Left renal pelvis (tissue), 4 donors: ENCODE measurements around the gene ARHGAP8. TPM values are rescaled to one million over a fixed set of nuclear protein-coding genes. Genes with fewer than 3 reads are reported as not detected.
"Not testable (repeated sequence)": the region's sequence is repeated elsewhere in the genome, so short reads cannot be mapped to it uniquely, and the experiment has no call there.

Experiments
- DNase-seq, 4 donors: peaks; one replicate each; pipeline ENCODE4 v3.0.0-alpha.2; 2013; ENCODE audit warnings: low read depth in 4 of 4, low spot score in 3 of 4
- polyA plus RNA-seq, 4 donors: library from polyadenylated mRNA; unstranded; fragments of 120-200 nt; gene quantifications; one replicate each; pipeline ENCODE4 v1.2.1, GENCODE V29; 2013; ENCODE audit not compliant: insufficient read length in 4 of 4

ARHGAP8 gene
- polyA plus RNA-seq, 4 donors, result 2.3 to 59.3 (median 25.2) TPM

GRCh38 chr22:44895296-44896055 is 143.1 kb downstream of the ARHGAP8 start:
- DNase-seq, result no peak

GRCh38 chr22:44898236-44898635 is 145.9 kb downstream of the ARHGAP8 start:
- no peak for DNase-seq

- no peak for DNase-seq
Observed at GRCh38 chr22:44901301-44901700, 148.9 kb downstream of the ARHGAP8 start.

GRCh38 chr22:44903164-44903563 is 150.8 kb downstream of the ARHGAP8 start:
- not testable (repeated sequence) for DNase-seq

- not testable (repeated sequence) for DNase-seq
Observed at GRCh38 chr22:44904492-44905152, 152.2 kb downstream of the ARHGAP8 start.

- DNase-seq, result no peak
Observed at GRCh38 chr22:44906248-44906936, 154.0 kb downstream of the ARHGAP8 start.

GRCh38 chr22:44906999-44907644 is 154.7 kb downstream of the ARHGAP8 start:
- no peak for DNase-seq

- DNase-seq, result no peak
Observed at GRCh38 chr22:44907765-44908737, 155.7 kb downstream of the ARHGAP8 start.

GRCh38 chr22:44909241-44909640 is 156.9 kb downstream of the ARHGAP8 start:
- no peak for DNase-seq

Other genes starting within 250 kb of the ARHGAP8 start
- 10 to 100 TPM; 18.7 to 36.9 (median 21.2) TPM for gene PRR5, start 50.4 kb upstream of the ARHGAP8 start, polyA plus RNA-seq